Measurements from ENCODE around the gene TCF4.

TCF4 gene

DNA sequence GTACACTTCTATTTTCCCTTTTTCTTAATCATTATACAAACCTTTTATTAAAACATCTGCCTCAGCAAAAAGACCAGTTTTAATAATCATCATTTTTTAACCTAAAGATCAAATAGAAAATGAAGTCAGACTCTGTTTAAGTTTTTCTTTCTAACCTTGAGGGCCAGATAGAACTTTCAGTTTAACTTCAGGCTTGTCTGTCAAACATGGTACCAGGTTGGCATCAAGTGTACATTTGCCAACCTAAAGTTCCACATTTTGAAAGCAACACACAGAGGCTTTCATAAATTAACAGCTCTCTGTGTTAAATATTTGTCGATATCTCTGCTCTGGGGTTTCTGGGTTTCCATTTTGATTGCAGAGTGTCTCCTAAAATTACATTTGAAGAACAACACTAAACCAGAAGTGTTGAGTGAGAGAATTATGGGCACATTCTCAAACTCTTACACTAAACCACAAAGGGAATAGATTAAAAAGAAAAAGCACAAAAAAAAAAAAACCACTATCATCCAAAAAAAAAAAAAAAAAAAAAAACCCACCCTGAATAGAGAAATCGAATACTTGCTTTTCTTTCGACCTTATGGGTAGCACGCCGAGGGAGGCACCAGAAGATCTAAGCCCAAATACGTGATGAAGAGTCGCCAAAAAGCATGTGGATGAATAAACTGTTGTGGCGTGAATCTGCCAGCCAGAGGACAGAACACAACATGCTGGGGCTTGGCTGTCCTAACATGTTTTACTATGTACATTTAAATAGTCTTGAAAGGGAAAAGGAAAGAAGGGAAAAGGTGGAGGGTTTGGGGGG lies 166.2 kb downstream of the TCF4 start:
- Histone ChIP-seq H3K4me3 (ENCODE audit: low read length, poor library complexity, severe bottlenecking) (no peak overlapping the region), H3K9me3 (ENCODE audit: insufficient read depth, low read depth, low read length) (no peaks in the 10 kb centered on the region), H3K4me1 (ENCODE audit: insufficient read depth, low read length, poor library complexity, severe bottlenecking) (peaks cover 3% of the 10 kb centered on the region), H3K27me3 (ENCODE audit: insufficient read depth, low read length, poor library complexity, severe bottlenecking) (no peaks in the 10 kb centered on the region), H3K36me3 (ENCODE audit: insufficient read depth, low read length) (no peaks in the 10 kb centered on the region), H4K20me1 (ENCODE audit: insufficient read depth, low read length, poor library complexity, severe bottlenecking) (no peaks in the 10 kb centered on the region), H3K4me2 (ENCODE audit: low read depth, low read length, poor library complexity, severe bottlenecking) (no peak overlapping the region), H3K9me2 (replicated peaks; ENCODE audit: low read depth, low read length) (no peaks in the 10 kb centered on the region), H3K79me2 (ENCODE audit: insufficient read depth, low read length) (no peaks in the 10 kb centered on the region), H2AFZ (ENCODE audit: low read length) (no peak overlapping the region), H3K9ac (ENCODE audit: low read depth, low read length, poor library complexity, severe bottlenecking) (no peak overlapping the region), H3F3A (ENCODE audit: low read depth) (no peaks in the 10 kb centered on the region)
- TF ChIP-seq EZH2phosphoT487 (IDR thresholded peaks at IDR 0.05; ENCODE audit: borderline replicate concordance): no peak
- TF ChIP-seq, protein P1, sequence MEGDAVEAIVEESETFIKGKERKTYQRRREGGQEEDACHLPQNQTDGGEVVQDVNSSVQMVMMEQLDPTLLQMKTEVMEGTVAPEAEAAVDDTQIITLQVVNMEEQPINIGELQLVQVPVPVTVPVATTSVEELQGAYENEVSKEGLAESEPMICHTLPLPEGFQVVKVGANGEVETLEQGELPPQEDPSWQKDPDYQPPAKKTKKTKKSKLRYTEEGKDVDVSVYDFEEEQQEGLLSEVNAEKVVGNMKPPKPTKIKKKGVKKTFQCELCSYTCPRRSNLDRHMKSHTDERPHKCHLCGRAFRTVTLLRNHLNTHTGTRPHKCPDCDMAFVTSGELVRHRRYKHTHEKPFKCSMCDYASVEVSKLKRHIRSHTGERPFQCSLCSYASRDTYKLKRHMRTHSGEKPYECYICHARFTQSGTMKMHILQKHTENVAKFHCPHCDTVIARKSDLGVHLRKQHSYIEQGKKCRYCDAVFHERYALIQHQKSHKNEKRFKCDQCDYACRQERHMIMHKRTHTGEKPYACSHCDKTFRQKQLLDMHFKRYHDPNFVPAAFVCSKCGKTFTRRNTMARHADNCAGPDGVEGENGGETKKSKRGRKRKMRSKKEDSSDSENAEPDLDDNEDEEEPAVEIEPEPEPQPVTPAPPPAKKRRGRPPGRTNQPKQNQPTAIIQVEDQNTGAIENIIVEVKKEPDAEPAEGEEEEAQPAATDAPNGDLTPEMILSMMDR (conservative IDR thresholded peaks at IDR 0.05; ENCODE audit: low read length): no peak

GRCh38 chr18:55421308-55421614 lies 166.7 kb downstream of the TCF4 start:
- Histone ChIP-seq H3K4me2 (ENCODE audit: low read depth, low read length, poor library complexity, severe bottlenecking) (no peak overlapping the region), H3K4me1 (ENCODE audit: insufficient read depth, low read length, poor library complexity, severe bottlenecking) (peaks cover 3% of the 10 kb centered on the region), H3K79me2 (ENCODE audit: insufficient read depth, low read length) (no peaks in the 10 kb centered on the region), H3K9me3 (ENCODE audit: insufficient read depth, low read depth, low read length) (no peaks in the 10 kb centered on the region), H2AFZ (ENCODE audit: low read length) (no peak overlapping the region), H3K36me3 (ENCODE audit: insufficient read depth, low read length) (no peaks in the 10 kb centered on the region), H4K20me1 (ENCODE audit: insufficient read depth, low read length, poor library complexity, severe bottlenecking) (no peaks in the 10 kb centered on the region), H3K4me3 (ENCODE audit: low read length, poor library complexity, severe bottlenecking) (no peak overlapping the region), H3K27me3 (ENCODE audit: insufficient read depth, low read length, poor library complexity, severe bottlenecking) (no peaks in the 10 kb centered on the region), H3K9me2 (replicated peaks; ENCODE audit: low read depth, low read length) (no peaks in the 10 kb centered on the region), H3K9ac (ENCODE audit: low read depth, low read length, poor library complexity, severe bottlenecking) (no peak overlapping the region), H3F3A (ENCODE audit: low read depth) (no peaks in the 10 kb centered on the region)
- TF ChIP-seq, protein P1 (conservative IDR thresholded peaks at IDR 0.05; ENCODE audit: low read length): no peak
- no peak for TF ChIP-seq EZH2phosphoT487 (IDR thresholded peaks at IDR 0.05; ENCODE audit: borderline replicate concordance)

DNA sequence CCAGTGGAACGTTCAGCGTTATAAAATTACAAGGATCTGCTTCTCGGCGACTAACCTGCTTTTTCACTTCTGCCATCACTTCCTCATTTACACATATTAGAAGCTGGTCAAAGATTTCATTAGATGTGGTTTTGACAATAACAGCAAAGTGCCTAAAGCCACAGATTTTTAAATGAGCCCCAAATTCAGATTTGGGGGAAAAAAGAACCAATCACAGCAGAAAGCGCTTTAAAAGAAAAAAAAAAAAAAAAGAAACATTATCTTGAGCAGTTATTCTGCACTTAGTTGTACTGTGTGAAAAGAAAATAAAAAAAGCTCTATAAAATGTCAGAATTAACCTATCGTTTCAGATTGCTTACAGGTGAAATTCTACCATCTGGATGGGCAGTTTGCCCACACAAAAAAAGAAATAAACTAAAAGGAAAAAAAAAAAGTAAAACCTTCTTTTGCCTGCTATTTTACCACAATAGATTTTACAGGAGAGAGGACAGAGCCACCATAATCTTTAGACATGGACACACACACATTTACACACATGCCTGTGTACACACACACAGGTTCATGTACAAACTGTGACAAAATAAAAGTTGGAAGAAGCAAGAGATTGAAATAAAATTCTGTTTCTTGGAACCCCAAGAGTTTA lies 167.2 kb downstream of the TCF4 start:
- Histone ChIP-seq H3K4me3 (ENCODE audit: low read length, poor library complexity, severe bottlenecking) (no peak overlapping the region), H3K9ac (ENCODE audit: low read depth, low read length, poor library complexity, severe bottlenecking) (no peak overlapping the region), H3K79me2 (ENCODE audit: insufficient read depth, low read length) (no peaks in the 10 kb centered on the region), H3K27me3 (ENCODE audit: insufficient read depth, low read length, poor library complexity, severe bottlenecking) (no peaks in the 10 kb centered on the region), H3K9me2 (replicated peaks; ENCODE audit: low read depth, low read length) (no peaks in the 10 kb centered on the region), H3K36me3 (ENCODE audit: insufficient read depth, low read length) (no peaks in the 10 kb centered on the region), H2AFZ (ENCODE audit: low read length) (no peak overlapping the region), H3K4me2 (ENCODE audit: low read depth, low read length, poor library complexity, severe bottlenecking) (no peak overlapping the region), H3K4me1 (ENCODE audit: insufficient read depth, low read length, poor library complexity, severe bottlenecking) (peaks cover 3% of the 10 kb centered on the region), H4K20me1 (ENCODE audit: insufficient read depth, low read length, poor library complexity, severe bottlenecking) (no peaks in the 10 kb centered on the region), H3F3A (ENCODE audit: low read depth) (no peaks in the 10 kb centered on the region), H3K9me3 (ENCODE audit: insufficient read depth, low read depth, low read length) (no peaks in the 10 kb centered on the region)
- TF ChIP-seq, protein P1 (conservative IDR thresholded peaks at IDR 0.05; ENCODE audit: low read length): no peak
- TF ChIP-seq EZH2phosphoT487 (IDR thresholded peaks at IDR 0.05; ENCODE audit: borderline replicate concordance): no peak

Measured in Loucy (cell line).